ENCODE measurements around the gene FCN2. TPM values are rescaled to one million over a fixed set of nuclear protein-coding genes. Genes with fewer than 3 reads are reported as not detected.

FCN2 gene
- total and polyA plus RNA-seq, 2 of the 4 experiments (the other 2 are of a cell fraction): not detected

DNA sequence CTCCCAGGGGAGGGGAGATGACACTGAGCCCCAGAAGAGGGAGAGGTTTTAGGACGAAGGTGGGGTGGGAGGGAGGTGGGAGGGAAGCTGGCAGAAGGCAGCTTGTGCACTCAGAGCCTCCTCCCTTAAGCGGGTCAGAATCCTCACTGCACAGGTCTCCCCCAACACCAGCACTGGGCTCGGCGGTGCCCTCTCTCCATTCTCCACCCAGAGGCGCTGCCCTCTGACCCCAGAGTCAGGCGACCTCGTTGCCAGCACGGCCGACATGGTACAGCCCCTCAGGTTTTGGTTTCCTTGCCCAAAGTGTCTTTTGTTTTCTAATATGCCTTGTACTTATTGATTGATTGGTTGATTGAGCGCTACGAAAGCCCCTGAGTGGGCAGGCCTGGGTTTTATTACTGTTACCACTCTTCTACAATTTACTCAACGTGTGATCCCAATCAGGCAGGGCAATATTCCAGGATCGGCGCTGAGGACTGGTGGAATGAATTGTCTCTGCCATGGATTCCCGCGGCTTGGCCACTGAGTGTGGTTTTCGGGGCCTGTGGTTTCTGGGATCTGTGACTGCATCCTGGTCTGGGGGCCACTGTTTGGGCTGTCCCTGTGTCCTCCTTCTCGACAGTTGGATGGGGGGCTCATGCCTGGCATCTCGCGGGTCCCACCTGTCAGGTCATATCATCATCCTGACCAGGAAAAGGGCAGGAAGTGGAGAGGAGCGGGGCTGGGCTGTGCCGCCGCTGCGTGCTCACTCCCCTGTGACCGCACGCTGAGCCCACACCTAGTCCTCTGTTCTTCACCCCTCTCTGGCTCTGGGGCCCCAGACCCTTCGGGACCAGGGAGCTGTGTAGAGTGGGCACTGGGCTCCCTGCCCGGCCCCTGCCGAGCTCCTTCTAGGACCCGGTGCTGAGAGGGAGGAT is 9.6 kb upstream of the FCN2 start:
- Histone ChIP-seq H3K14ac (replicated peaks; ENCODE audit: low read depth, low read length) (peak overlapping the region; percentile 19; the same call in 1 of the 2 replicates), H3K18ac (ENCODE audit: low read depth, low read length) (peak overlapping the region; percentile 57; the same call in 1 of the 2 replicates), H2BK20ac (ENCODE audit: low read depth, low read length) (peak overlapping the region; percentile 80), H3K36me3 (ENCODE audit: control insufficient read depth, insufficient read depth, low read length) (no peaks in the 10 kb centered on the region), H3K56ac (ENCODE audit: extremely low read depth, insufficient read depth, low read length) (no peak overlapping the region), H2BK5ac (ENCODE audit: low read depth, low read length, poor library complexity, severe bottlenecking) (no peak overlapping the region), H2BK120ac (ENCODE audit: low read depth, low read length) (peak overlapping the region; percentile 91; the same call in 1 of the 2 replicates), H4K91ac (ENCODE audit: insufficient read depth, low read depth, low read length) (peak overlapping the region; percentile 58; the same call in 1 of the 2 replicates), H3K9ac (ENCODE audit: low read depth, low read length) (no peak overlapping the region), H2BK15ac (ENCODE audit: low read depth, low read length) (peak overlapping the region; percentile 25; the same call in 1 of the 3 replicates), H4K8ac (ENCODE audit: low read depth in 2 of 2, low read length in 2 of 2) (no peak overlapping the region; a peak in 2 of 4 replicates), H3K4me3 (ENCODE audit: insufficient read depth, low read depth, low read length) (no peak overlapping the region), H3K4me1 (ENCODE audit: control insufficient read depth, insufficient read depth, low read length) (peaks cover 7% of the 10 kb centered on the region; the same call in 1 of the 2 replicates), H3K79me1 (ENCODE audit: low read depth in 1 of 2, low read length in 2 of 2) (no peaks in the 10 kb centered on the region), H2AFZ (replicated peaks; ENCODE audit: low read length, poor library complexity) (peak overlapping the region; percentile 26), H2AK5ac (ENCODE audit: low read depth, low read length) (peak overlapping the region; percentile 69), H3K9me1 (ENCODE audit: insufficient read depth, low read length) (no peaks in the 10 kb centered on the region), H2AK9ac (replicated peaks; ENCODE audit: low read depth, low read length, poor library complexity) (no peak overlapping the region), H3K4me2 (ENCODE audit: low read depth, low read length) (peak overlapping the region; percentile 17; the same call in 1 of the 2 replicates), H3K23ac (ENCODE audit: low read depth, low read length) (peak overlapping the region; percentile 59; the same call in 1 of the 2 replicates), H3K4ac (ENCODE audit: low read depth, low read length) (peak overlapping the region; percentile 80), H4K5ac (ENCODE audit: low read depth, low read length) (peak overlapping the region; percentile 58; the same call in 1 of the 2 replicates), H3K27ac (ENCODE audit: insufficient read depth, low read length) (peak overlapping the region; percentile 75; the same call in 1 of the 2 replicates), H3K9me3 (ENCODE audit: control insufficient read depth, insufficient read depth, low read length) (no peaks in the 10 kb centered on the region), H3K27me3 (ENCODE audit: control insufficient read depth, insufficient read depth, low read length) (peaks cover 7% of the 10 kb centered on the region), H4K20me1 (ENCODE audit: insufficient read depth, low read length) (no peaks in the 10 kb centered on the region)
- 100% methylated on average over 1 of the region's 30 CpGs; no CpG with 5 or more reads in 1 of the 2 experiments for WGBS, 2 experiments (ENCODE audit: extremely low coverage in 2 of 2, insufficient read length in 1 of 2)
- CTCF ChIA-PET: no interaction called here
- dilution Hi-C loops (cut with HindIII; ENCODE audit: low sequenced_read_pairs, unreplicated experiment): no loop called here
- no peak for DNase-seq
- no peak for TF ChIP-seq MXI1 (IDR thresholded peaks at IDR 0.05; ENCODE audit: borderline replicate concordance, low read depth, low read length)
- no peak for TF ChIP-seq BHLHE40 (IDR thresholded peaks at IDR 0.05; ENCODE audit: low read depth, low read length)
- no peak for TF ChIP-seq RAD21 (IDR thresholded peaks at IDR 0.05; ENCODE audit: low read length)
- TF ChIP-seq, protein P1, sequence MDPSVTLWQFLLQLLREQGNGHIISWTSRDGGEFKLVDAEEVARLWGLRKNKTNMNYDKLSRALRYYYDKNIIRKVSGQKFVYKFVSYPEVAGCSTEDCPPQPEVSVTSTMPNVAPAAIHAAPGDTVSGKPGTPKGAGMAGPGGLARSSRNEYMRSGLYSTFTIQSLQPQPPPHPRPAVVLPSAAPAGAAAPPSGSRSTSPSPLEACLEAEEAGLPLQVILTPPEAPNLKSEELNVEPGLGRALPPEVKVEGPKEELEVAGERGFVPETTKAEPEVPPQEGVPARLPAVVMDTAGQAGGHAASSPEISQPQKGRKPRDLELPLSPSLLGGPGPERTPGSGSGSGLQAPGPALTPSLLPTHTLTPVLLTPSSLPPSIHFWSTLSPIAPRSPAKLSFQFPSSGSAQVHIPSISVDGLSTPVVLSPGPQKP (IDR thresholded peaks at IDR 0.05; ENCODE audit: borderline replicate concordance, low read depth, low read length): no peak
- ATAC-seq (ENCODE audit: low read depth): peak; percentile 12
- intact Hi-C loops (cut with micrococcal nuclease): no loop called here
- in situ Hi-C loops (cut with MboI; ENCODE audit: low sequenced_read_pairs): no loop called here
- POLR2A ChIA-PET (ENCODE audit: unreplicated experiment): no interaction called here
- BruUV-seq (replicated peaks): no TSS peak

Measured in IMR-90 (cell line).